Stimulated activated effector memory CD8-positive, alpha-beta T cell treated with anti-CD3 and anti-CD28 coated beads, Interleukin-12 subunit alpha, Interleukin-12 subunit beta, amount 100 ng/mL, for 72 hours (primary cell): ENCODE measurements around the gene NCKAP5.

Source experiments
- ATAC-seq: fragments of 150-1000 bp; cut with Tn5 transposase; 2 replicates; pipeline ENCODE4 v1.10.0; 2021
- DNase-seq, 2 donors: peaks; one replicate each; pipeline ENCODE4 v3.0.0; 2021 to 2022; ENCODE audit warnings: low spot score in 2 of 2
- H3K27ac Mint-ChIP-seq: one replicate; pipeline ENCODE4 v1.8.0; 2022; ENCODE audit warnings: mild to moderate bottlenecking, mixed read lengths
- H3K36me3 Mint-ChIP-seq: one replicate; pipeline ENCODE4 v1.8.0; 2022; ENCODE audit warnings: mild to moderate bottlenecking, mixed read lengths
- H3K4me1 Mint-ChIP-seq: one replicate; pipeline ENCODE4 v1.8.0; 2022; ENCODE audit warnings: mixed read lengths
- H3K4me3 Mint-ChIP-seq: one replicate; pipeline ENCODE4 v1.8.0; 2022; ENCODE audit warnings: mild to moderate bottlenecking, mixed read lengths
- H3K9me3 Mint-ChIP-seq: one replicate; pipeline ENCODE4 v1.8.0; 2022; ENCODE audit warnings: mixed read lengths

NCKAP5 gene

DNA sequence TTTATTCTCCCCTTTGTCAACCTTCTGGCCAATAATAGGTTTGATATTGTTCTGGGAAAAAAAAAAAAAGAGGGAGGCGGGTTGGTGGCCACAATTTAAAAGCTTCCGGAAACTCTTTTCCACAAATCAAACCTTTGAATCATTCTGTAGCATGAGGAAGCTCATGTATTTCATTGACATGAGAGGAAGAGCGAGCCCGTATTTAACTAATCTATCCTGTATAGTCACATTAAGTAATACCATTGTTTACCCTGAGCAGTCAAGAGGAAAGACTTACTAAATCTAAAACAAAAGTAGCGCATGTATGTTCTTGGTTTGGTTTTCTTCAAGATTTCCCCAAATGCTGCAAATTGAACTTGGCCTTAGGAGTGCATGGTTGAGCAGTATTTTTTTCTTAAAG is 120.1 kb downstream of the NCKAP5 start:
- no peak overlapping the region for H3K27ac Mint-ChIP-seq
- H3K36me3 Mint-ChIP-seq = no peaks in the 10 kb centered on the region
- H3K4me1 Mint-ChIP-seq = no peaks in the 10 kb centered on the region
- H3K4me3 Mint-ChIP-seq = no peak overlapping the region
- no peak for ATAC-seq
- no peak for DNase-seq
- peaks cover 14% of the 10 kb centered on the region for H3K9me3 Mint-ChIP-seq

DNA sequence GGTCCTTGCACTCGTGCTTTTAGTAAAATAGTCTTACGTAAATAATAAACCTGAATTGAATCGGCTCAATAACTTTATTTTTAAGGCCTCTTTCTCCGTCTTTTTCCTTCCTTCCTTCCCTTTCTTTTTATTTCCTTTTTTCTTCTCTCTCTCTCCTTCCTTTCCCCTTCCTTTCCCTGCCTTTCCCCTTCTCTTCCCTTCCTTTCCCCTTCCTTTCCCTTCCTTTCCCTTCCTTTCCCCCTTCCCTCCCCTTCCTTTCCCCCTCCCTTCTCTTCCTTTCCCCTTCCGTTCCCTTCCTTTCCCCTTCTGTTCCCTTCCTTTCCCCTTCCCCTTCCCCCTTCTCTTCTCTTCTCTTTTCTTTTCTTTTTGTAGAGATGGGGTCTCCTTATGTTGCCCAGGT is 121.0 kb downstream of the NCKAP5 start:
- Mint-ChIP-seq H3K4me3 (no peak overlapping the region), H3K9me3 (peaks cover 14% of the 10 kb centered on the region), H3K36me3 (no peaks in the 10 kb centered on the region), H3K4me1 (no peaks in the 10 kb centered on the region), H3K27ac (no peak overlapping the region)
- DNase-seq (no peak), ATAC-seq (no peak)

DNA sequence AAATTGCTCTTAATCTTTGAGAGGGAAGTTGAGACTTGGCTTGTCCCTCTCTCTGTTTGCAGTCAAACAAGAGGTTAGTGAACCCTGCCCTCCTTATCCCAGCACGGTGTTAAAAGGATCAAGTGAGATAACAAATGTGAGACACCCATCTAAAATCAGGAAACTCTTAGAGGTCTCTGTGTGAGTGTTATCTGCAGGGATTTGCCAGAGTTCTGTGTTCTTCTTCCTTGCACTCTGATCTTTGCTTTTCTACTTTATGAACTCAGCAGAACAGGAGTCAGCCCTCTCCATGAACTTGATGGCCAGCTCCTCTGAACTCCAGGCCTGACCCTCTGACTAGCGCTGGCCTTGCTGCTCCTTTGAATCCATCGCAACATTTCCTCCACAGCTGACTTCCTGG is 123.8 kb downstream of the NCKAP5 start:
- Mint-ChIP-seq H3K27ac (no peak overlapping the region), H3K4me3 (no peak overlapping the region), H3K4me1 (no peaks in the 10 kb centered on the region), H3K9me3 (peaks cover 12% of the 10 kb centered on the region), H3K36me3 (no peaks in the 10 kb centered on the region)
- DNase-seq (no peak), ATAC-seq (no peak)

DNA sequence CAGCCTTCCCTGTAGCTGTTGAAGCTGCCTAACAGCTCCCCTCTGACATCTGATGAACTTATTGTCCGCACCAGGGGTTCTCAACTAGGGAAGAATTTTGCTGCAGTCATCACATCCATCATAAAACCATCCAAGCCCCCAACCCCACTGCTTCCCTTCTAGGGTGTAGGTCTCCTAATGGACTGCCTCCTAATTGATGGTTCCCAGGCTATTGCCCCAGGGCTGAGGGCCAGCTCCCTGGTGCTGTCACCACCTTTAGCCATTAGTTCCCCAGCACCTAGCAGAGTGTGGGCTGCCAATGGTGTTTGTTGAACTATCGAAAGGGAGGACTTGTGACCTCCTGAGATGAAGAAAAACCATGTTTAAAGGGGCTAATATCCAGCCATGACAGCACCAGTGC is 125.9 kb downstream of the NCKAP5 start:
- no peak overlapping the region for H3K4me3 Mint-ChIP-seq
- no peaks in the 10 kb centered on the region for H3K36me3 Mint-ChIP-seq
- DNase-seq (no peak), ATAC-seq (peak; percentile 8)
- no peak overlapping the region for H3K27ac Mint-ChIP-seq
- H3K9me3 Mint-ChIP-seq = peaks cover 12% of the 10 kb centered on the region
- no peaks in the 10 kb centered on the region for H3K4me1 Mint-ChIP-seq

DNA sequence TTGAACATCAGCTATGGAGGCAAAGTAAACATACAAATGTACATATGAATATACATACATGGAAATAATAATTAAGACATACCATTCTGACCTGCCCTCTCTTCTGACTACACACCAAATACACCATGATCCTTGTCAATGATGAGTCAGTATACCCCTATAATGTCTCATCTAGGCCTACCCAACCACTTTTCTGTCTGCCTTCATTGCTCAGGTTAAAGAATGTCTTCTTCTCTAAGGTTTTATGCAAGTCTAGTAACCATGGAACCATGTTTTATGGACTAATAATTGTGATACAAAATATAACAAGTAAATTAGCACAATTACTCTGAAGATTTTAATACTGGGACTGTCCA is 128.7 kb downstream of the NCKAP5 start:
- no peak overlapping the region for H3K4me3 Mint-ChIP-seq
- H3K4me1 Mint-ChIP-seq = no peaks in the 10 kb centered on the region
- H3K9me3 Mint-ChIP-seq = peaks cover 6% of the 10 kb centered on the region
- no peaks in the 10 kb centered on the region for H3K36me3 Mint-ChIP-seq
- no peak for DNase-seq
- ATAC-seq = no peak
- no peak overlapping the region for H3K27ac Mint-ChIP-seq

DNA sequence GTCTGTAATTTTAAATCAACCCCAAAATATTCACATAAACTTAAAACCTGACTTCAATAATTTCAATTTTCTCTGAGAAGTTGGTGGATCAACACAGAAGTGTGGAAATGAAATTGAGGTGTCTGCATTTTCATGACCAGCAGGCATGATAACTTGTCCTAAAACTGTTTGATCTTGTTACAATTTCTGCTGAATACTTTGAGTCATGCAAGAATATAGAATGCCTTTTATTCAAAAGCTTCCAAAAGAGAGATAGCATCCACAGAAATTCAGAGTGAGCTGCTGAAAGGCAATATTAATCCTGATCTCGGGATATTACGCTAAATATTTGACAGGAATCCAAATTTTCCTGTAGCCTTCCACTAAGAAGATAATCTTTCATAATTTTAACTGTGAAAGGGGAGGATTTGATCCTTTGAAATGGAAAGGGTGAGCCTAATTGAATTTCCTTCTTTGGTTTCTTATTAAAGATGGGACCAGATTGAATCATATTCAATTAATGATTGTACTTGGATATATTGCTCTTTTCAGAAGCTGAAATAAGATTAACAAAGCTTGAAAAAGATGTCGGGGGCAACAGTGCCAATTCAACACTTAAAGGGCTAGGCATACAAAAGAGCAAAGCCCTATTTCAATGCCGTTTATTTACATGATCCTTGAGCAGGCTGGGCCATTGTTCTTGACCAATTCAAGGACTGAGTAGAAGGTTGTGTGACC is 129.3 kb downstream of the NCKAP5 start:
- Mint-ChIP-seq H3K36me3 (no peaks in the 10 kb centered on the region), H3K27ac (no peak overlapping the region), H3K4me1 (no peaks in the 10 kb centered on the region), H3K9me3 (peaks cover 6% of the 10 kb centered on the region), H3K4me3 (no peak overlapping the region)
- DNase-seq (no peak), ATAC-seq (no peak)

DNA sequence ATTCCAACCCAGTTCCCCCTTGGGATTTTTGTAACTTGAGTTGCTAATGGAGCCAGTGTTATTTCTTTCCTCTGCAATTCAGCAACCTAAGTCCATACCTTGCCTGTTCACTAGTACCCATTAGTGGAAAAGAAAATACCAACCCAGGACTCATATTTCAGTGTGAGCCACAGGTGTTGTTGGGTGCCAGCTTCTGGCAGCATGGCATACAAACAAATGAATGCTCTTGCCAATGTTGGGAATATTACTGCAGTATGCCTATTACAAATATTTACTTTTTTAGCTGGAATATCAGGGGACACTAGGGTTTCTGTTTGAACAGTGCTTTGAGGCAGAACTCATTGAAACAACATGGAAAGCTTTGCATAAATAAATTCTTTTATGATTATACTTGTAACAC is 130.2 kb downstream of the NCKAP5 start:
- no peaks in the 10 kb centered on the region for H3K4me1 Mint-ChIP-seq
- peaks cover 6% of the 10 kb centered on the region for H3K9me3 Mint-ChIP-seq
- ATAC-seq (no peak), DNase-seq (no peak)
- no peak overlapping the region for H3K27ac Mint-ChIP-seq
- H3K36me3 Mint-ChIP-seq = no peaks in the 10 kb centered on the region
- H3K4me3 Mint-ChIP-seq = no peak overlapping the region

DNA sequence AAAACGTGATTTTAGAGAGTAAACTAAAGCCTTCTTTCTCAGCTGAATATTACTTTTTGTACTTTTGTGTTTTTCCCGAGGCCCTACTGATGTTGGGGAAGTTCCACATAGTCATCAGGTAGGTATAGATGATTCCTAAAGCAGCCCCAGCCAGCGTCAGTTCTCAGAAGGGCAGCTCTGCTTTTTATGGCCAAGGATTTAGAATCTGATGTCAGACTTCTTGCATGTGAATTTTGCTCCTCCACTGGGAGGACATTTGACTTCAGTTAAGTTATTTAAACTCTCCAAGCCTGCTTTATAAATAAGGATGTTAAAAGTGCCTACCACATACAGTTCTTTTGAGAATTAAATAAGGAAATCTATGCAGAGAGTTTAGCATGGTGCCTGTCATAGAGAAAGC is 130.8 kb downstream of the NCKAP5 start:
- ATAC-seq (no peak), DNase-seq (no peak)
- Mint-ChIP-seq H3K27ac (no peak overlapping the region), H3K4me1 (no peaks in the 10 kb centered on the region), H3K9me3 (peaks cover 6% of the 10 kb centered on the region), H3K36me3 (no peaks in the 10 kb centered on the region), H3K4me3 (no peak overlapping the region)

DNA sequence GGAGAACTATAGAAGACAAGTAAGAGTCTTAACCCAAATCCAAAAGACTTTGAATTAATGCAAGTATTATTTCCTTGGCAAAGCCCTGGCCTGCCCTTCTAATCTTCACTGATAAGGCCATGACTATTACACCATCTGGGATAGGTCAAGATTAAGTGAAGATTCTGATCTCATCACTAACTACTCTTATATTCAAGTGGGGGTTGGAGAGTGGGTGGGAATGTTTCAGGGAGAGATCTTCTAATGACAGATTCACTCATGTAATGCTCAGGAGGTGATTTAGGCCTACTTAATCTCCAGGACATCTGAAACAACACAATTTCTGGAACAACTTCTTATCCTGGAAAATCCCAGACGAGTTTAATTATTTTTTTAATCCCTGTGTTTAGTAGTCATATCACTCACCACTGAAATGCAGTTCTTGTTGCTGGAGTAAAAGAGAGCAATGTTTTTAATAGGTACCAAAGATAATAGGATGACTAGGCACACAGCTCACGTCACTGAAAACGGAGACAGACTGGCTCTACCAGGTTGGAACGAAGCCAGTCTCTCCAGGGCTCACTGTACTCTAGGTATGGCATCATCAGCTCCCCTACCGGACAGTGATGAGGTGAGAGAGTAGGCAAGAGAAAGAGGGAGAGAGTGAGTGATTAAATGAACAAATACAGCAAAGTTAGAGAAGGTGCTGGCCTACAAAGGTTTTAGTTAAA is 133.1 kb downstream of the NCKAP5 start:
- peaks cover 9% of the 10 kb centered on the region for H3K9me3 Mint-ChIP-seq
- H3K36me3 Mint-ChIP-seq = no peaks in the 10 kb centered on the region
- H3K4me3 Mint-ChIP-seq = no peak overlapping the region
- ATAC-seq = no peak
- H3K27ac Mint-ChIP-seq = no peak overlapping the region
- H3K4me1 Mint-ChIP-seq = no peaks in the 10 kb centered on the region
- DNase-seq = no peak

DNA sequence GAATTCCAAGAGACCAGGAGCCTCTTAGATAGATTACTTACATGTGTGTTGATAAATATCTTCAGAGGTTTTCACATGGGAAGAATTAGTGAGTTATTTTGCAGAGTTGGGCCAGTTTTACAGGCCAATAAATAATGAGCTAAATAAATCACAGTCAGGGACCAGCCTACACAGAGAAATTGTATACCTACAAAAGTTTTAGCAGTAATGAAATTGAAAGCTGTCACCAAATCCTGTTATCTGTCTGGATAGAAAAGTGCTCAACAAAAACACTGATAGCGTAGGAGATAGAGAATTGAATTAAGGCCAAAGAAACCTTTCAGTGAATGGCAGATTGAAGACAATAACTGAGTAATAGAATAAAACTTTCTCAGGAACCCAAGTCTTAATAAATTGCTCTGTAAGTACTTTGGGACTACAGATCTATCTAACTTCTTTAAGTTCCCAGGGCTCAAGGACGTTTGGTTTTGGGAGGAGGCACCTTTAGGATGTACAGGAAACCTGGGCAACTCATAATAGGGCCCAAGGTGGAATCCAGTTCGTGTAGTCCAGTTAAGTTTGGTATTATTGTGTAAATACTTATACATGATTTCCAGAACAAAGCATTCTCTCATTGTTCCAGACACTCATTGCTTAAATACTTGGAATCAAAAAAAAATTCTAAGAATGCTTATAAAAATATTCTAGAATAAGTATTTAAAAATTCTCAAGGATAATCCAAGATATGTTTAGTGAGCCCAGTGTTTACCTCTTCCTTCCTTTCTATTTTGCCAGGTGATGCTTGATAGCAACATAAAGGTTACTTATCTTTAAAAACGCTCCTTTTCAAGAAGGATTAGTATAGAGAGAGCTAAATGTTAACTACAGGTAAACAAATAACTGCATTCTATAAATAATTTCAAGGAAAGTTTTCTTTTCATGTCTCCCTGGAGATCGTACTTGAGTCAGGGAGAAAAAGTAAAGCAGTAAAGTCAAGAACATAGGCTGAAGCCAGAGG is 134.5 kb downstream of the NCKAP5 start:
- Mint-ChIP-seq H3K9me3 (peaks cover 9% of the 10 kb centered on the region), H3K27ac (no peak overlapping the region), H3K4me3 (no peak overlapping the region), H3K36me3 (no peaks in the 10 kb centered on the region), H3K4me1 (no peaks in the 10 kb centered on the region)
- DNase-seq (no peak), ATAC-seq (no peak)

DNA sequence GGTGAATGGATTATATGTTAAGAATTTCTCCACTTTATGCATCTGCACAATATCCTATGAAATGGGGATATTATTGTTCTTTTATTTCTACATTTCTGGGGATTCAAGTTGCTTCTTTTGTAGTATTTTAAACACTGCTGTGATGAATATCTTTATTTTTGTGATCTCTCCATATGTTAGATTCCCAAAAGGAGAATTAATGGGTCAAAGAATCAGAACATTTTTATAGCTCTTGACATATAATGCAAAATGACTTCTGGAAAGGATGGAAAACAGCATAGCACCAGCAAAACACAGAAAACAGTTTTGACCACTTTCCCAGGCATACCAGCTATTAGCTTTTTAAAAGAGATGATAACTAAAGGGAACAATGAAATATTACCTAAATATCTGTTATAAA is 135.5 kb downstream of the NCKAP5 start:
- peaks cover 9% of the 10 kb centered on the region for H3K9me3 Mint-ChIP-seq
- H3K27ac Mint-ChIP-seq = no peak overlapping the region
- no peaks in the 10 kb centered on the region for H3K4me1 Mint-ChIP-seq
- no peak for DNase-seq
- H3K4me3 Mint-ChIP-seq = no peak overlapping the region
- H3K36me3 Mint-ChIP-seq = no peaks in the 10 kb centered on the region
- ATAC-seq = no peak

DNA sequence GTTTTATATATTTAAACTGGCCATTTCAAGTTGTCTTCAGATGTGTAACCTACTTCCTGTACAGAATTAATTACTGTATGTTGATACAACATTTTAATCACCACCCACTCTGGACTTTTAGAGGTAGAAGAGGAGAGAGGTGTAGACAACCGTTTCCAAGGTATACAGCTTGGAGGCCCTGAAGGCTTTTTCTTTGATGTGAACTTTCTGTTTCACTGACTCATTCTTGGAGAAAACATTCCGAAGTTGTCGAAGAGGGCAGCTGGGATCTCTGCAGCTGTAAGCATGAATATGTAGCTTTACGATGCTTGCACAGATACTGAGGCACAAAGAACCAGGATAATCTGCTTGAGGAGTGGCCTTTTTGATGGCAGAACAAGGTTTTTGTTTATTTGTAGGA is 137.0 kb downstream of the NCKAP5 start:
- no peaks in the 10 kb centered on the region for H3K36me3 Mint-ChIP-seq
- H3K9me3 Mint-ChIP-seq = peaks cover 9% of the 10 kb centered on the region
- ATAC-seq = no peak
- DNase-seq = no peak
- H3K4me3 Mint-ChIP-seq = no peak overlapping the region
- no peaks in the 10 kb centered on the region for H3K4me1 Mint-ChIP-seq
- no peak overlapping the region for H3K27ac Mint-ChIP-seq

DNA sequence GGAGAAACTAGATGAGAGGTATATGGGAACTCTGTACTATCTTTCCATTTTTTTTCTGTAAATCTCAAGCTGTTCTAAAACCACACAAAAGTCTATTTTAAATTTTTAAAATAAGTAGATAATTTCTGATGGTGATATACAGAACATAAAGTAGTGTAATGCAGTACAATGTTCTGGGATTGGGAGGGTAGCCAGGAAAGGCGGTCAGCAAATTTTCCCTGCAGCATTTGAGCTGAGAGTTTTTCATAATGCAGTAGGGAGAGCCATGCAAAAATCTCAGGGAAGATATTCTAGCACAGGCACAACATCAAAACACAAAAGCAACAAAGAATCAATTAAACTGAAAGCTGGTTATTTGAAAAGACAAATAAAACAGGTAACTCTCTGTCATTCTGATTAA is 141.5 kb downstream of the NCKAP5 start:
- ATAC-seq (no peak), DNase-seq (no peak)
- Mint-ChIP-seq H3K36me3 (no peaks in the 10 kb centered on the region), H3K9me3 (peaks cover 8% of the 10 kb centered on the region), H3K27ac (no peak overlapping the region), H3K4me3 (no peak overlapping the region), H3K4me1 (no peaks in the 10 kb centered on the region)

DNA sequence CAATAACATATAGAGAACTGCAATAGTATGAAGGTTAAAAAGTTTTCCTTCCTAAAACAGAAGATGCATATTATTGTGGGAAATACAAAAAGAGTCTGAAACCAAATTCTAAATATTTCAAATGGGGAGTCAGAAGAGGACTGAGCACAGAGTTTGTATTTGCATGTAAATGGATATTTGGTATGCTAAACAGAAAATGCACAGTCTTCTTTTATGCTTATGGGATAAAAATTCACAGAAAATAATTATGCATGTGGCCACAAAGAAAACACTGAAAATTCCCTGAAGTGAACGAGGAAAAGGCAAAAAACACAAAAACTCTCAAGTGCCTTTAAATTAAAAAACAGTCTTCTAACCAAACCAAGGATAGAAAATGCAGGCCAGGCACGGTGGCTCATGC is 142.7 kb downstream of the NCKAP5 start:
- H3K4me3 Mint-ChIP-seq = no peak overlapping the region
- H3K9me3 Mint-ChIP-seq = peaks cover 8% of the 10 kb centered on the region
- no peaks in the 10 kb centered on the region for H3K36me3 Mint-ChIP-seq
- no peak for ATAC-seq
- no peaks in the 10 kb centered on the region for H3K4me1 Mint-ChIP-seq
- no peak for DNase-seq
- H3K27ac Mint-ChIP-seq = no peak overlapping the region

DNA sequence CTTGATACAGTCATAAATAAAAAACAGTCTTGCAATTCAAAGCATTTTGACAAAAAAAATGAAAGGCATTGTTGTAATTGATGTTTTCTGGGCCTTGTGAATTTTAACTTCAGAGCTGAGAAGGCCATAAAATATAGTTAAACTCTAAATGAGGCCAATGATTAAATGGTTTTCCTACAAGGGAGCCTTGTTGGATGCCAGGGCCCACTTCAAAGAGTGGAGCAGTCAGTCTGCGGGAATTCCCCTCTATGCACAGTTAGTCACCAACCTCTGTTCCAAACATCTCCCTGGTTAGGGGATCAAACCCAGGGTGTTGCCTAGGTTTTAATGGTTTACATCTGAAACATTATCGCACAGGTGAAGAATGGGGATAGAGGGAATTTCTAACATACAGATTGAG is 143.4 kb downstream of the NCKAP5 start:
- H3K4me3 Mint-ChIP-seq = no peak overlapping the region
- H3K9me3 Mint-ChIP-seq = peaks cover 5% of the 10 kb centered on the region
- ATAC-seq = no peak
- DNase-seq = no peak
- no peaks in the 10 kb centered on the region for H3K36me3 Mint-ChIP-seq
- no peak overlapping the region for H3K27ac Mint-ChIP-seq
- H3K4me1 Mint-ChIP-seq = no peaks in the 10 kb centered on the region
